Body of pancreas (tissue), 4 donors: Measurements from ENCODE around the gene RGS17.

Source experiments
- POLR2A ChIP-seq, 3 donors: fragments of 450-650 bp; IDR thresholded peaks; one replicate each; pipeline ENCODE4 v1.6.1; 2016; ENCODE audit warnings: antibody characterized with exemption in 3 of 3, mild to moderate bottlenecking in 2 of 3
- TF ChIP-seq, protein P1 (sequence below), 7 experiments: fragments of 450-650 bp in 4 of 7; fragments of 200-600 bp in 3 of 7; sonication (generic) in 3 of 7; IDR thresholded peaks; one replicate each; pipeline ENCODE4 v1.5.1; 2016 to 2019; ENCODE audit warnings: antibody characterized with exemption in 7 of 7

DNA sequence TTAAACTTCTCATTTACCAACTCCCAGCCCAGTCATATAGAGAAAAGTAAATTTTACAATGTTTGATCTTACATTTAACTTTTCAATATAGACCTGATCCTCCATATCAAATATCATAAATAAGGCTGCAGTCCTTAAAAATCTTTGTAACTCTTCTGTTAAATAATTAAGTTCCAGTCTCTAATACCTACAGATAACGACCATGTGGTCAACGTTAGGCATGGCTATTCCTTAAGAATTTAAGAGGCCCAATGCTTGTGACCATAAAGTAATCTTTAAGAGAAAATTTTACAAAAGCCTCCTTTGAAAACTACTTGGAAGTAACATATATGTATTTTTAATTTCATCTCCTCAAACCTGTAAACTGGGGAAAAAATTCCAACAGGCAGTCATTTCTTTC, 149.9 kb downstream of the RGS17 start:
- TF ChIP-seq, protein P1, sequence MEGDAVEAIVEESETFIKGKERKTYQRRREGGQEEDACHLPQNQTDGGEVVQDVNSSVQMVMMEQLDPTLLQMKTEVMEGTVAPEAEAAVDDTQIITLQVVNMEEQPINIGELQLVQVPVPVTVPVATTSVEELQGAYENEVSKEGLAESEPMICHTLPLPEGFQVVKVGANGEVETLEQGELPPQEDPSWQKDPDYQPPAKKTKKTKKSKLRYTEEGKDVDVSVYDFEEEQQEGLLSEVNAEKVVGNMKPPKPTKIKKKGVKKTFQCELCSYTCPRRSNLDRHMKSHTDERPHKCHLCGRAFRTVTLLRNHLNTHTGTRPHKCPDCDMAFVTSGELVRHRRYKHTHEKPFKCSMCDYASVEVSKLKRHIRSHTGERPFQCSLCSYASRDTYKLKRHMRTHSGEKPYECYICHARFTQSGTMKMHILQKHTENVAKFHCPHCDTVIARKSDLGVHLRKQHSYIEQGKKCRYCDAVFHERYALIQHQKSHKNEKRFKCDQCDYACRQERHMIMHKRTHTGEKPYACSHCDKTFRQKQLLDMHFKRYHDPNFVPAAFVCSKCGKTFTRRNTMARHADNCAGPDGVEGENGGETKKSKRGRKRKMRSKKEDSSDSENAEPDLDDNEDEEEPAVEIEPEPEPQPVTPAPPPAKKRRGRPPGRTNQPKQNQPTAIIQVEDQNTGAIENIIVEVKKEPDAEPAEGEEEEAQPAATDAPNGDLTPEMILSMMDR (IDR thresholded peaks at IDR 0.05): no peak
- no peak for TF ChIP-seq POLR2A (IDR thresholded peaks at IDR 0.05)
